ENCODE measurements around the gene AMPD2. TPM values are rescaled to one million over a fixed set of nuclear protein-coding genes. Genes with fewer than 3 reads are reported as not detected.

The AMPD2 gene
- total RNA-seq, 1 experiment from 2014 or later, result 85.8 TPM

GRCh38 chr1:109625601-109626560 lies 6.2 kb downstream of the AMPD2 start:
- POLR2A ChIA-PET, result no interaction called here
- CTCF ChIA-PET, result no interaction called here
- Histone ChIP-seq H3K36me3 (ENCODE audit: control insufficient read depth, insufficient read depth, low read length) (no peaks in the 10 kb centered on the region), H3K27me3 (ENCODE audit: control insufficient read depth, insufficient read depth, low read length) (no peaks in the 10 kb centered on the region), H3K4me3 (ENCODE audit: low read depth in 2 of 2, low read length in 2 of 2) (no peak overlapping the region), H3K27ac (ENCODE audit: low read length) (no peak overlapping the region), H3K4me1 (ENCODE audit: control insufficient read depth, insufficient read depth, low read length) (peaks cover 8% of the 10 kb centered on the region; the same call in 1 of the 2 replicates), H3K9me3 (ENCODE audit: control insufficient read depth, insufficient read depth, low read depth, low read length) (no peaks in the 10 kb centered on the region)
- TF ChIP-seq SIN3A (IDR thresholded peaks at IDR 0.05; ENCODE audit: borderline replicate concordance, insufficient read depth, low read depth, low read length), result no peak
- TF ChIP-seq CTCF (IDR thresholded peaks at IDR 0.05), result no peak
- no peak for TF ChIP-seq POLR2AphosphoS5 (IDR thresholded peaks at IDR 0.05; ENCODE audit: low read depth, low read length)
- no peak for TF ChIP-seq TCF7L2 (IDR thresholded peaks at IDR 0.05; ENCODE audit: low read depth, low read length)
- TF ChIP-seq REST (IDR thresholded peaks at IDR 0.05; ENCODE audit: insufficient read depth in 1 of 2, low read depth in 2 of 2, low read length in 1 of 2), result no peak
- no TSS peak for BruUV-seq (replicated peaks)
- in situ Hi-C loops (cut with HindIII; ENCODE audit: low pct_unique_long_range_greater_than_20kb, low sequenced_read_pairs), result no loop called here
- no peak for ATAC-seq
- intact Hi-C loops (cut with micrococcal nuclease; ENCODE audit: unreplicated experiment), result no loop called here
- no peak for DNase-seq (ENCODE audit: low read depth, low spot score)

- DNase-seq (ENCODE audit: low read depth, low spot score) (no peak), ATAC-seq (no peak)
- Histone ChIP-seq H3K9me3 (ENCODE audit: control insufficient read depth, insufficient read depth, low read depth, low read length) (no peaks in the 10 kb centered on the region), H3K4me1 (ENCODE audit: control insufficient read depth, insufficient read depth, low read length) (peaks cover 8% of the 10 kb centered on the region; the same call in 1 of the 2 replicates), H3K27ac (ENCODE audit: low read length) (no peak overlapping the region), H3K36me3 (ENCODE audit: control insufficient read depth, insufficient read depth, low read length) (no peaks in the 10 kb centered on the region), H3K27me3 (ENCODE audit: control insufficient read depth, insufficient read depth, low read length) (no peaks in the 10 kb centered on the region), H3K4me3 (ENCODE audit: low read depth in 2 of 2, low read length in 2 of 2) (no peak overlapping the region)
- BruUV-seq (replicated peaks), result no TSS peak
- ChIA-PET POLR2A (no interaction called here), CTCF (no interaction called here)
- no peak for TF ChIP-seq CTCF (IDR thresholded peaks at IDR 0.05)
- no peak for TF ChIP-seq TCF7L2 (IDR thresholded peaks at IDR 0.05; ENCODE audit: low read depth, low read length)
- no peak for TF ChIP-seq REST (IDR thresholded peaks at IDR 0.05; ENCODE audit: insufficient read depth in 1 of 2, low read depth in 2 of 2, low read length in 1 of 2)
- no peak for TF ChIP-seq POLR2AphosphoS5 (IDR thresholded peaks at IDR 0.05; ENCODE audit: low read depth, low read length)
- no peak for TF ChIP-seq SIN3A (IDR thresholded peaks at IDR 0.05; ENCODE audit: borderline replicate concordance, insufficient read depth, low read depth, low read length)
- intact Hi-C loops (cut with micrococcal nuclease; ENCODE audit: unreplicated experiment), result no loop called here
- in situ Hi-C loops (cut with HindIII; ENCODE audit: low pct_unique_long_range_greater_than_20kb, low sequenced_read_pairs), result no loop called here
Measured at GRCh38 chr1:109626682-109627408, 7.2 kb downstream of the AMPD2 start.
